ENCODE data around the gene C9orf57. TPM values are rescaled to one million over a fixed set of nuclear protein-coding genes. Genes with fewer than 3 reads are reported as not detected.
"Not testable (repeated sequence)": the region's sequence is repeated elsewhere in the genome, so short reads cannot be mapped to it uniquely, and the experiment has no call there.

Gene C9orf57
- total RNA-seq, 1 donor from 2014 or later = not detected

DNA sequence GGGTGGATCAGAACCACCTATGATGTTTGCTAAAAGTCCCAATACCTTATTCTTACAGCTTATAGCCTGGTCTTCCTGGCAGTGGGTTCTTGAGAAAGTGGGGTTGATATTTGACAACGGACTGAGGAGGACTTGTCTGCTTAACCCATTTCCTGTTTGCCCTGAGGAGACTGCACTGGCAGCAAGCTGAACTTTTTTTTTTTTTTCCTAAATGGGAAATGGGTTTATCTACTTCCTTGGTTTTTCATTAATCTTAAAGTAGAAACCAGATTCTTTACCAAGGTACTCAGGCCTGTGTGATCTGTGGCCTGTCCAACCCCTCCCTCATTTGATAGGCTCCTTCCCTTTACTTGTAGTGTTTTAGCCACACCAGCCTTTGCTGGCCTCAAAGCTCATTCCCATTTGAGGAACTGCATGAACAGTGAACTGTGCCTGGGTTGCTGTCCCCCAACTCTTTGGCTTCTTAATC is 47.1 kb downstream of the C9orf57 start:
- Histone ChIP-seq H3K9me3 (no peaks in the 10 kb centered on the region), H3K27ac (no peak overlapping the region), H3K4me1 (no peaks in the 10 kb centered on the region), H3K36me3 (no peaks in the 10 kb centered on the region), H3K4me3 (no peak overlapping the region), H3K27me3 (no peaks in the 10 kb centered on the region)
- intact Hi-C loops (cut with DNase I) = no loop called here
- TF ChIP-seq POLR2A (IDR thresholded peaks at IDR 0.05) = no peak
- no peak for DNase-seq (ENCODE audit: extremely low spot score in 2 of 2)

DNA sequence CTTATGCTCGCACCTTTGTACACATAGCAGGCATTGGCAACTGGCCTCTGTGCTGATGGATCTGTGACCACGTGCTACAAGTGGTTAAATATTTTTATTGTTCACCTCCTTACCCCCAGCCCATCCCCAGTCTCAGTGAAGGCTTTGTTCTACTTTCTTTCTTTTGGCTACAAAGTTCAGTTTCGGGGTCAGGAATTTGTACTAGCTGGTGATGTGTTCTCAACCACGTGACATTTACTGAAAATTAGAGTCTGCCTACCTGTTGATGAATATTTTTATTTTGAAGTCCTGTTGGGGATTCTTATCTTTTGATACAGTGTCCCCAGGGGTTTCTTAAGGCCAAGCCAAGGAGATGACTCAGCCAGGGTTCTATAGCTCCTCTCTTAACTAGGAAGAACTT is 47.8 kb downstream of the C9orf57 start:
- intact Hi-C loops (cut with DNase I) = no loop called here
- Histone ChIP-seq H3K4me3 (no peak overlapping the region), H3K27me3 (no peaks in the 10 kb centered on the region), H3K9me3 (no peaks in the 10 kb centered on the region), H3K4me1 (no peaks in the 10 kb centered on the region), H3K27ac (no peak overlapping the region), H3K36me3 (no peaks in the 10 kb centered on the region)
- no peak for TF ChIP-seq POLR2AphosphoS5 (IDR thresholded peaks at IDR 0.05; ENCODE audit: insufficient read depth in 1 of 2, low read depth in 1 of 2)
- TF ChIP-seq POLR2A (IDR thresholded peaks at IDR 0.05) = no peak
- TF ChIP-seq, protein P1, sequence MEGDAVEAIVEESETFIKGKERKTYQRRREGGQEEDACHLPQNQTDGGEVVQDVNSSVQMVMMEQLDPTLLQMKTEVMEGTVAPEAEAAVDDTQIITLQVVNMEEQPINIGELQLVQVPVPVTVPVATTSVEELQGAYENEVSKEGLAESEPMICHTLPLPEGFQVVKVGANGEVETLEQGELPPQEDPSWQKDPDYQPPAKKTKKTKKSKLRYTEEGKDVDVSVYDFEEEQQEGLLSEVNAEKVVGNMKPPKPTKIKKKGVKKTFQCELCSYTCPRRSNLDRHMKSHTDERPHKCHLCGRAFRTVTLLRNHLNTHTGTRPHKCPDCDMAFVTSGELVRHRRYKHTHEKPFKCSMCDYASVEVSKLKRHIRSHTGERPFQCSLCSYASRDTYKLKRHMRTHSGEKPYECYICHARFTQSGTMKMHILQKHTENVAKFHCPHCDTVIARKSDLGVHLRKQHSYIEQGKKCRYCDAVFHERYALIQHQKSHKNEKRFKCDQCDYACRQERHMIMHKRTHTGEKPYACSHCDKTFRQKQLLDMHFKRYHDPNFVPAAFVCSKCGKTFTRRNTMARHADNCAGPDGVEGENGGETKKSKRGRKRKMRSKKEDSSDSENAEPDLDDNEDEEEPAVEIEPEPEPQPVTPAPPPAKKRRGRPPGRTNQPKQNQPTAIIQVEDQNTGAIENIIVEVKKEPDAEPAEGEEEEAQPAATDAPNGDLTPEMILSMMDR (IDR thresholded peaks at IDR 0.05) = no peak
- no peak for DNase-seq (ENCODE audit: extremely low spot score in 2 of 2)

DNA sequence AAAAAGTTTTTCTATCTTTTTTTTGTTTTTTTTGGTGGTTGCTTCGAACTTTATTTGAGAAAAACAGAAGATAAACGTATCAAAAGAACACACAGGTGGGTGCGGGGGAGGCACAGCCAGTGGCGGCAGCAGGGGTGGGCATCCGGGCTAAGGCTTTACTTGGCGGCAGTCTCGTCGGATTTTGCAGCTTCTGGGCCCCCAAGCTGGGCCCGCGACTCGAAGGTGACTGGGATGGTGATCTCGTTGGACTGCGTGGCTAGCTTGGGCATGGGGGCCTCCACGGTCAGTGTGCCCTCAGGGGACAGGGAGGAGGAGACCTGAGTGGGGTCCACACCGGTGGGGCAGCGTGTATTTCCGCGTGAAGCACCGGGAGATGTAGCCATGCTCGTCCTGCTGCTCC is 52.7 kb downstream of the C9orf57 start:
- H3K36me3 ChIP-seq; intact Hi-C loops (cut with DNase I); H3K27ac ChIP-seq; DNase-seq (ENCODE audit: extremely low spot score in 2 of 2); H3K9me3 ChIP-seq; H3K4me1 ChIP-seq; H3K27me3 ChIP-seq; H3K4me3 ChIP-seq: not testable (repeated sequence)

DNA sequence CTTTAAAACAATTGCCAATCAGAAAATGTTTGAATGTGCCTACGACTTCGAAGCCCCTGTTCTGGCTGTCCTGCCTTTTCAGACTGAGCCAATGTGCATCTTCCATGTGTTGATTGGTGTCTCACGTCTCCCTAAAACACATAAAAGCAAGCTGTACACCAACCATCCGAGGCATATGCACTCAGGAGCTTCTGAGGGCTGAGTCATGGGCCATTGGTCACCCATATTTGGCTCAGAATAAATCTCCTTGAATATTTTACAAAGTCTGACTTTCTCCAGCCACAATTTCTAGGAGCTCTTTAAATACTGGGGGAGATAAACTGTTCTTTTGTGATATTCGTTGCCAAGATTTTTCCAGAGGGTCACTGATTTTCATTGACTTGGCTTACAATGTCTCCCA is 53.9 kb downstream of the C9orf57 start:
- Histone ChIP-seq H3K36me3 (no peaks in the 10 kb centered on the region), H3K27ac (no peak overlapping the region), H3K4me3 (no peak overlapping the region), H3K27me3 (no peaks in the 10 kb centered on the region), H3K4me1 (no peaks in the 10 kb centered on the region), H3K9me3 (no peaks in the 10 kb centered on the region)
- no peak for TF ChIP-seq POLR2AphosphoS5 (IDR thresholded peaks at IDR 0.05; ENCODE audit: insufficient read depth in 1 of 2, low read depth in 1 of 2)
- intact Hi-C loops (cut with DNase I) = no loop called here
- no peak for DNase-seq (ENCODE audit: extremely low spot score in 2 of 2)

DNA sequence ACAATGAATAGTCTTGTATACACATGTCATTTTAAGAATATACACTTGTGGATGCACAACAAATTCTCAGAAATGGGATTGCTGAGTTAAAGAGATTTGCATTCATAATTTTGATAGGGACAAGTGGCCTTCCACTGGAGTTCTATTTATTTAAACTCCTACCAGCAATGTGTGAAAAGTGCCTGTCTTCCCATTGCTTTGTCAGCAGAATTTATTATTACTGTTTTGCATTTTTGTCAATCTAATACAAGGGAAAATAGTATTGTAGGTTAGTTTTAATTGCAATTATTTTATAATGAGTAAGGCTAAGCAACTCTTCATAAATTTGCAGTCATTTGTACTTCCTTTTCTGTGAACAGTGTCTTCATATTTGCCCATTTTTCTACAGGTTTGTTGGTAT is 55.0 kb downstream of the C9orf57 start:
- no peak for TF ChIP-seq POLR2A (IDR thresholded peaks at IDR 0.05)
- no peak for TF ChIP-seq POLR2AphosphoS5 (IDR thresholded peaks at IDR 0.05; ENCODE audit: insufficient read depth in 1 of 2, low read depth in 1 of 2)
- TF ChIP-seq, protein P1 (IDR thresholded peaks at IDR 0.05) = no peak
- no peak overlapping the region for H3K27ac ChIP-seq
- intact Hi-C loops (cut with DNase I) = no loop called here

More for the DNA sequence above, 55.0 kb downstream of the C9orf57 start:
- no peak for DNase-seq (ENCODE audit: extremely low spot score in 2 of 2)
- Histone ChIP-seq H3K4me3 (no peak overlapping the region), H3K27me3 (no peaks in the 10 kb centered on the region), H3K9me3 (no peaks in the 10 kb centered on the region), H3K36me3 (no peaks in the 10 kb centered on the region), H3K4me1 (no peaks in the 10 kb centered on the region)

Small RNA genes within 50 kb of the gene (small RNA-seq; reads per million reads assigned to genes)
- not detected for gene HSPB1P1

Other genes with a start within 250 kb of the C9orf57 start
- gene ABHD17B, start 149.4 kb downstream of the C9orf57 start, total RNA-seq = 12.0 TPM
- gene C9orf85, start 149.0 kb downstream of the C9orf57 start, total RNA-seq = 5.4 TPM
- not detected for gene GDA, start 88.8 kb upstream of the C9orf57 start, total RNA-seq

Data from vagina (tissue), 2 donors.